LNCaP clone FGC (cell line): ENCODE data around the gene ZNF678.

Experiments
- DNase-seq: peaks from one replicate; pipeline ENCODE4 v3.0.0-alpha.2; 2011; ENCODE audit warnings: low read depth
- H3K4me3 ChIP-seq: 2 replicates; pipeline ENCODE4 v1.5.1; 2011; ENCODE audit warnings: mild to moderate bottlenecking, low read depth, low read length, control low read depth
- TF ChIP-seq, protein P1 (sequence below): IDR thresholded peaks from 2 replicates; pipeline ENCODE4 v1.5.1; 2012; ENCODE audit warnings: mild to moderate bottlenecking; ENCODE audit not compliant: control insufficient read depth, insufficient read depth; ENCODE audit errors: extremely low read depth

The ZNF678 gene

GRCh38 chr1:227632325-227632724 is 69.0 kb downstream of the ZNF678 start:
- H3K4me3 ChIP-seq = no peak overlapping the region
- no peak for DNase-seq
- TF ChIP-seq, protein P1, sequence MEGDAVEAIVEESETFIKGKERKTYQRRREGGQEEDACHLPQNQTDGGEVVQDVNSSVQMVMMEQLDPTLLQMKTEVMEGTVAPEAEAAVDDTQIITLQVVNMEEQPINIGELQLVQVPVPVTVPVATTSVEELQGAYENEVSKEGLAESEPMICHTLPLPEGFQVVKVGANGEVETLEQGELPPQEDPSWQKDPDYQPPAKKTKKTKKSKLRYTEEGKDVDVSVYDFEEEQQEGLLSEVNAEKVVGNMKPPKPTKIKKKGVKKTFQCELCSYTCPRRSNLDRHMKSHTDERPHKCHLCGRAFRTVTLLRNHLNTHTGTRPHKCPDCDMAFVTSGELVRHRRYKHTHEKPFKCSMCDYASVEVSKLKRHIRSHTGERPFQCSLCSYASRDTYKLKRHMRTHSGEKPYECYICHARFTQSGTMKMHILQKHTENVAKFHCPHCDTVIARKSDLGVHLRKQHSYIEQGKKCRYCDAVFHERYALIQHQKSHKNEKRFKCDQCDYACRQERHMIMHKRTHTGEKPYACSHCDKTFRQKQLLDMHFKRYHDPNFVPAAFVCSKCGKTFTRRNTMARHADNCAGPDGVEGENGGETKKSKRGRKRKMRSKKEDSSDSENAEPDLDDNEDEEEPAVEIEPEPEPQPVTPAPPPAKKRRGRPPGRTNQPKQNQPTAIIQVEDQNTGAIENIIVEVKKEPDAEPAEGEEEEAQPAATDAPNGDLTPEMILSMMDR = no peak

GRCh38 chr1:227635596-227635995 is 72.2 kb downstream of the ZNF678 start:
- no peak overlapping the region for H3K4me3 ChIP-seq
- no peak for DNase-seq
- TF ChIP-seq, protein P1 = no peak

DNA sequence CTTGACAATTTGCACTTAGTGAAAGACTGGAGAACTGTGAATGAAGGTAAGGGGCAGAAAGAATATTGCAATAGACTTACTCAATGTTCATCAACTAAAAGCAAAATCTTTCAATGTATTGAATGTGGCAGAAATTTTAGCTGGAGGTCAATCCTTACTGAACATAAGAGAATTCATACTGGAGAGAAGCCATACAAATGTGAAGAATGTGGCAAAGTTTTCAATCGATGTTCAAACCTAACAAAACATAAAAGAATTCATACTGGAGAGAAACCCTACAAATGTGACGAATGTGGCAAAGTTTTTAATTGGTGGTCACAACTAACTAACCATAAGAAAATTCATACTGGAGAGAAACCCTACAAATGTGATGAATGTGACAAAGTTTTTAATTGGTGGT is 91.1 kb downstream of the ZNF678 start:
- H3K4me3 ChIP-seq = no peak overlapping the region
- TF ChIP-seq, protein P1 = no peak
- no peak for DNase-seq

DNA sequence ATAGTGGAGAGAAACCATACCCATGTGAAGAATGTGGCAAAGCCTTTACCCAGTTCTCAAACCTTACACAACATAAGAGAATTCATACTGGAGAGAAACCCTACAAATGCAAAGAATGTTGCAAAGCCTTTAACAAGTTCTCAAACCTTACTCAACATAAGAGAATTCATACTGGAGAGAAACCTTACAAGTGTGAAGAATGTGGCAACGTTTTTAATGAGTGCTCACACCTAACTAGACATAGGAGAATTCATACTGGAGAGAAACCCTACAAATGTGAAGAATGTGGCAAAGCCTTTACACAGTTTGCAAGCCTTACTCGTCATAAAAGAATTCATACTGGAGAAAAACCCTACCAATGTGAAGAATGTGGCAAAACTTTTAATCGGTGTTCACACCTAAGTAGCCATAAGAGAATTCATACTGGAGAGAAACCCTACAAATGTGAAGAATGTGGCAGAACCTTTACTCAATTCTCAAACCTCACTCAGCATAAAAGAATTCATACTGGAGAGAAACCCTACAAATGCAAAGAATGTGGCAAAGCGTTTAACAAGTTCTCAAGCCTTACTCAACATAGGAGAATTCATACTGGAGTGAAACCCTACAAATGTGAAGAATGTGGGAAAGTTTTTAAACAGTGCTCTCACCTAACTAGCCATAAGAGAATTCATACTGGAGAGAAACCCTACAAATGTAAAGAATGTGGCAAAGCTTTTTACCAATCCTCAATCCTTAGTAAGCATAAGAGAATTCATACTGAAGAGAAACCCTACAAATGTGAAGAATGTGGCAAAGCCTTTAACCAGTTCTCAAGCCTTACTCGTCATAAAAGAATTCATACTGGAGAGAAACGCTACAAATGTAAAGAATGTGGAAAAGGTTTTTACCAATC is 91.7 kb downstream of the ZNF678 start:
- DNase-seq = no peak
- H3K4me3 ChIP-seq = no peak overlapping the region
- TF ChIP-seq, protein P1 = no peak

- DNase-seq = no peak
- H3K4me3 ChIP-seq = no peak overlapping the region
- TF ChIP-seq, protein P1 = no peak
Measured at GRCh38 chr1:227661495-227661894, 98.1 kb downstream of the ZNF678 start.

GRCh38 chr1:227662933-227663332 is 99.6 kb downstream of the ZNF678 start:
- TF ChIP-seq, protein P1 = no peak
- no peak overlapping the region for H3K4me3 ChIP-seq
- DNase-seq = no peak

- H3K4me3 ChIP-seq = no peak overlapping the region
- no peak for DNase-seq
- TF ChIP-seq, protein P1 = no peak
Measured at GRCh38 chr1:227666286-227666685, 102.9 kb downstream of the ZNF678 start.
